22Rv1 (cell line): ENCODE data around the gene PIP5K1B.

Source experiments
- ZFX ChIP-seq: fragments of 450-650 bp; IDR thresholded peaks from 2 replicates; pipeline ENCODE4 v1.6.1; 2017; ENCODE audit warnings: antibody characterized with exemption, borderline replicate concordance
- TF ChIP-seq, protein P1 (sequence below): fragments of 450-650 bp; IDR thresholded peaks from 2 replicates; pipeline ENCODE4 v1.5.1; 2017; ENCODE audit warnings: mild to moderate bottlenecking

DNA sequence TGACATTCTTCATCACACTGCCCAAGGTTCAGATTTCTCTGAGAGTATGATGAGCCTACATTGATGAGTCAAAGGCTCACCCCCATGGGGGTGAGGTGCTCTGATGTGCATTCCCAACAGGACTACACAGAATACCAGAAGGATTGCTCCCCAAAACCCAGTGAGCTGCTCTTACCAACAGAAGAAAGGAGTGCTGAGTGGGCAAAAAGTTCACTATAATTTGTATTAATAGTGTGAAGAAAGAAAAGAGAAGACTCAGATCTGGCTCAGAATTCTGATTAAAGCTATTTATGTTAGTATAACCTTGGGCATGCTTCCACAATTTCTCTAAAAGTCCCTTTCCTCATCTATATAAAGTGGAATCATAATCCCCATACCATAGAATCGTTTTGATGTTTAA lies 262.8 kb downstream of the PIP5K1B start:
- TF ChIP-seq, protein P1, sequence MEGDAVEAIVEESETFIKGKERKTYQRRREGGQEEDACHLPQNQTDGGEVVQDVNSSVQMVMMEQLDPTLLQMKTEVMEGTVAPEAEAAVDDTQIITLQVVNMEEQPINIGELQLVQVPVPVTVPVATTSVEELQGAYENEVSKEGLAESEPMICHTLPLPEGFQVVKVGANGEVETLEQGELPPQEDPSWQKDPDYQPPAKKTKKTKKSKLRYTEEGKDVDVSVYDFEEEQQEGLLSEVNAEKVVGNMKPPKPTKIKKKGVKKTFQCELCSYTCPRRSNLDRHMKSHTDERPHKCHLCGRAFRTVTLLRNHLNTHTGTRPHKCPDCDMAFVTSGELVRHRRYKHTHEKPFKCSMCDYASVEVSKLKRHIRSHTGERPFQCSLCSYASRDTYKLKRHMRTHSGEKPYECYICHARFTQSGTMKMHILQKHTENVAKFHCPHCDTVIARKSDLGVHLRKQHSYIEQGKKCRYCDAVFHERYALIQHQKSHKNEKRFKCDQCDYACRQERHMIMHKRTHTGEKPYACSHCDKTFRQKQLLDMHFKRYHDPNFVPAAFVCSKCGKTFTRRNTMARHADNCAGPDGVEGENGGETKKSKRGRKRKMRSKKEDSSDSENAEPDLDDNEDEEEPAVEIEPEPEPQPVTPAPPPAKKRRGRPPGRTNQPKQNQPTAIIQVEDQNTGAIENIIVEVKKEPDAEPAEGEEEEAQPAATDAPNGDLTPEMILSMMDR = no peak
- TF ChIP-seq ZFX = no peak
